ENCODE results near the gene HTR1B. TPM values are rescaled to one million over a fixed set of nuclear protein-coding genes. Genes with fewer than 3 reads are reported as not detected.

Gene HTR1B
- total RNA-seq, 1 donor from 2014 or later: not detected

Other genes with a start within 250 kb of the HTR1B start
- 0.73 TPM for gene MEI4, start 189.5 kb upstream of the HTR1B start, total RNA-seq

Measured in Right ventricle myocardium superior (tissue), 1 donor.